Measurements from ENCODE around the gene SLITRK2.

GRCh38 chrX:145818186-145819113, 821 bp downstream of the SLITRK2 start:
- TF ChIP-seq POLR2AphosphoS5 (IDR thresholded peaks at IDR 0.05) (no peak), CTCF (IDR thresholded peaks at IDR 0.05) (no peak)
